ENCODE data around the gene GPR18.
"Not testable (repeated sequence)": the region's sequence is repeated elsewhere in the genome, so short reads cannot be mapped to it uniquely, and the experiment has no call there.

The GPR18 gene

GRCh38 chr13:99228737-99229691 is 29.2 kb downstream of the GPR18 start:
- no peak for DNase-seq (ENCODE audit: low spot score)

GRCh38 chr13:99227909-99228688 is 30.1 kb downstream of the GPR18 start:
- no peak for DNase-seq (ENCODE audit: low spot score)

GRCh38 chr13:99227331-99227900 is 30.8 kb downstream of the GPR18 start:
- no peak for DNase-seq (ENCODE audit: low spot score)

DNA sequence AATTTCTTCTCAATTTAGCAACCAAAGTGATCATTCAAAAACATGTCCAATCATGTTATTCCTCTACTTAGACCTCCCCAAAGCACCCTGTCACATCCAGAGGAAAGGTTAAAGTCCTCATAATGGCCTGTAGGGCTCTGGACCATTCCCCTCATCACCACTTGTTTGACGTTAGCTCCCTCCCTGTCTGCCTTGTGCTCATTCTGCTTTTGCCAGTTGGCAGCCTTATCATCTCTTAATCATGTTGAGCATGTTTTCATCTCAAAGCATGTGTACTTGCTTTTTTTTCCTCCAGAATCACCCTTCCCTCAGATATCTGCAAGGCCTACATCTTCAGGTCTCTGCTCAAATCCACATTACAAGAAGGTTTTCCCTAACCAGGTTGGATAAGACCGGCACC is 31.7 kb downstream of the GPR18 start:
- DNase-seq (ENCODE audit: low spot score) = no peak

GRCh38 chr13:99225078-99225477 is 33.1 kb downstream of the GPR18 start:
- no peak for DNase-seq (ENCODE audit: low spot score)

DNA sequence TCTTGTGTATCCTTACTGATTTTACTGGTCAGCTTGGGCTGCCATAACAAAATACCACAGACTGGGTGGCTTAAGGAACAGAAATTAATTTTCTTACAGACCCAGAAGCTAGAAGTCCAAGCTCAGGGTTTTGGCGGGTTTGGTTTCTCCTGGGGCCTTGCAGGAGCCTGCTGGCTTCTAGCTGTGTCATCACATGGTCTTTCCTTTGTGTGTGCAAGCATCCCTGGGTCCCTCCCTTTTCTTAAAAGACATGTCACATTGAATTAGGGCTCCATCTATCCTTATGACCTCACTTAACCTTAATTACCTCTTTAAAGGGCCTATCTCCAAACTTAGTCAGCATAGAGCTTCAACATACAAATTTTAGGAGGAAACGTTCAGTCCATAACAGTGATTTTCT is 34.2 kb downstream of the GPR18 start:
- no peak for DNase-seq (ENCODE audit: low spot score)

DNA sequence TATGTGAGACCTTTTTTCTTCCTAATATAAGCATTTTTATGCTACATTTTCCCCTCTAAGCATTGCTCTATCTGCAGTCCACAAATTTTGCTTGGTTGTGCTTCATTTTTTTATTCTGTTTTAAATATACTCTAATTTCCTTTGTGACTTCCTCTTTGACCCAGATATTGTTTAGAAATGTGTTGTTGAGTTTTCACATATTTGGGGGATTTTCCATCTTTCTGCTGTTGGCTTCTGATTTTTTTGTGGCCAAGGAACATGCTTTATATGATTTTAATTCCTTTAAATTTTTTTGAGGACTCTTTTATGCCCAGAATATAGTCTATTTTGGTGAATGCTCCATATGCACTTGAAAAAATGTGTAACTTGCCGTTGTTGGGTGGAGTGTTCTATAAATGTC is 34.6 kb downstream of the GPR18 start:
- no peak for DNase-seq (ENCODE audit: low spot score)

- DNase-seq (ENCODE audit: low spot score) = no peak
Measured at GRCh38 chr13:99221567-99222239, 36.5 kb downstream of the GPR18 start.

- no peak for DNase-seq (ENCODE audit: low spot score)
Measured at GRCh38 chr13:99220199-99220935, 37.8 kb downstream of the GPR18 start.

GRCh38 chr13:99218969-99219368 is 39.2 kb downstream of the GPR18 start:
- no peak for DNase-seq (ENCODE audit: low spot score)

GRCh38 chr13:99218545-99218944 is 39.6 kb downstream of the GPR18 start:
- no peak for DNase-seq (ENCODE audit: low spot score)

- no peak for DNase-seq (ENCODE audit: low spot score)
Measured at GRCh38 chr13:99218126-99218525, 40.1 kb downstream of the GPR18 start.

GRCh38 chr13:99217461-99218110 is 40.6 kb downstream of the GPR18 start:
- DNase-seq (ENCODE audit: low spot score) = no peak

DNA sequence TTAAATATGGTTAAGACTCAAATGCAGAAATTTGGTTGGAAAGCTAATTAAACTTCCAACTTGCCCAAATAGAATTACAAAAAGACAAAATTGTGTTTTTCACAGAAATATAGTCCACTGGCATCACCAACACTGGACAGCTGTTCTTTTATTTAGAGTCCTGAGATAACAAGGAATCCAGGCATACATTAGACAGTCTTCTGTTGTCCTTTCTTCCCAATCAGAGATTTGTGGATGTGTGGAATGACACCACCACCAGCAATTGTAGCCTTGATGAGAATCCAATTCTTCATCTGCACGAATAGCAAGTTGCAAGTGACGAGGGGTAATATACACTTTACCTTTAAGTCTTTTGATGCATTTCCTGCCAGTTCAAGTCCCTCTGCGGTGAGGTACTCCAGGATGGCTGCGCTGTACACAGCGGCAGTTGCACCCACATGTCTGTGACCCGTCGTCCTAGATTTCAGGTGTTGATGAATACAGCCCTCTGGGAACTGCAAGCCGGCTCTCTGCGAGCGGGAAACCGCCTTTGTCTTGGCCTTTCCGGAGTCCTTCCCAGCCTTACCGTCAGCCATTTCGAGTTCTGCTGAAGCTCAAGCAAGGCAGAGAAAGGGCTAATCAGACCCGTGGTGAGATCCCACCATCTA is 42.9 kb downstream of the GPR18 start:
- DNase-seq (ENCODE audit: low spot score) = no peak

DNA sequence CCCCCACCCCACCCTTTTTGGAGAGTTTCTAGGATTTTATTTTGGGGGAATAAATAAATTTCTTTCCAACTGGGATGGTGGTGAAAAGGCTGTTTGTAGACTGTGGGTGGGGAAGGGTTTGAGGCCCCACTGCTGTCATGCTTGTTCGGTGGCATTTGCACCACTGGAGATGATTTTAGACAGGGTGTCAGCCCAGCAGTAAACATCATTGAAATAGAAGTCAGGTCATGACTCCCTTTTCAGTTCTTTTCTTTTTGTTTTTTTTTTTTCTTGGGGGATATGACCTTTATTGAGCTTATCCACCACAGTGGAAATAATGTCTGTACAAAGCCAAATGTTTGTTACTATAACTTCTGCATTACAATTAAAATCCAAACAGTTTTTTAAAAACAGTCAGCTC is 43.4 kb downstream of the GPR18 start:
- no peak for DNase-seq (ENCODE audit: low spot score)

DNA sequence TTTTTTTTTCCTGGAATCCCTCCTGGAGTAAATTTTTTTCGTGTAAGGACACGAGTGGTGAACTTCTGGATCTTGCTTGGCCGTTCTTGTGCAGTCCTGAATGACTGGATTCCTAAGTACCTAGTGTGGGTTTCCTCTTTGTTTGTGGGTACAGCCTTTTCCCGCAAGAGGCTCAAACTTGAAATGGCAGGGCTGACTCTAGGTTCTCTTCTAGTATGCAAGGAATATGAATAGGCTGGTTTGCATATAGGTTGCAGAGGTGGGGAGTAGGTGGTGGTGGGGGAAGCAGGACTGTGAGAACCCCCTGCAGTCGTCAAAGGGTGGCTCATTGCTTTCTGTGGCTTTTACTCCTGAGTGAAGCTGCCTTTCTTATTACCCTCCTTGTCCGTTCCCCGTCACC is 43.9 kb downstream of the GPR18 start:
- DNase-seq (ENCODE audit: low spot score) = no peak

DNA sequence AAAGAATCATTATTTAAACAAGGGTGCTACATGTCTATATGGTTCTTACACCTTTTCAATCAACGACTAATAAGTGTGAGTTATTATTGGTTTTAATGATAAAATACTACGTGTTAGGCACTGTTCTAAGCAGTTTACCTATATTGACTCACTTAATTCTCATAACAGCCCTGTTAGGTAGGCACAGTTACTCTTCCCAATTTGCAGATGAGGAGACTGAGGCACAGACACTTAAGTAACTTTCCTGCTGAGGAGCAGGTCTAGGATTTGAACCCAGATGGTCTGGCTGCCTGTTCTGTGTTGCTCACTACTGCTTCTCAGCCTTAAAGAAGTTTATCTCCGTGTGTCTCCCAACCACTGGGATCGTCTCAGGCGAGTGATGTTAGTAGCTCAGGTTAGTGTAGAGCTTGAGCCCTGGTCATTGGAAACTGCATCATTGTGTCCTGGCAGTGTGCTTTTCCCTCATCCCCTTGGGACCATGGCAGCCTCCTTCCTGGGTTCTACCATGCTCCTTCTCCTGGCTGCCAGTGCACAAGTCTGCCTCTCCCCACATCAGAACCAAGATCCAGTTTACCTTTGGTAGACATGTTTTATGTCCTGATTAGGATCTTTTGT is 46.7 kb downstream of the GPR18 start:
- DNase-seq (ENCODE audit: low spot score) = no peak

DNA sequence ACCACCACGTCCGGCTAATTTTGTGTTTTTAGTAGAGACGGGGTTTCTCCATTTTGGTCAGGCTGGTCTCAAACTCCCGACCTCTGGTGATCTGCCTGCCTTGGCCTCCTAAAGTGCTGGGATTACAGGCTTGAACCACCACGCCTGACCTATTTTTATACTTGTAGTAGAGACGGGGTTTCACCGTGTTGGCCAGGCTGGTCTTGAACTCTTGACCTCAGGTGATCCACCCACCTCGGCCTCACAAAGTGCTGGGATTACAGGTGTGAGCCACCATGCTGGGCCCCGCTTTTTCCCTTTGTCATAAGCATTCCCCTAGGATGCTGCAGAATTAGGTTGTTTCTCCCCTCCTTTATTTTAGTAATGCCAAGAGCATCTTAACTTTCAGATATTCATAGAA is 47.6 kb downstream of the GPR18 start:
- DNase-seq (ENCODE audit: low spot score) = not testable (repeated sequence)

DNA sequence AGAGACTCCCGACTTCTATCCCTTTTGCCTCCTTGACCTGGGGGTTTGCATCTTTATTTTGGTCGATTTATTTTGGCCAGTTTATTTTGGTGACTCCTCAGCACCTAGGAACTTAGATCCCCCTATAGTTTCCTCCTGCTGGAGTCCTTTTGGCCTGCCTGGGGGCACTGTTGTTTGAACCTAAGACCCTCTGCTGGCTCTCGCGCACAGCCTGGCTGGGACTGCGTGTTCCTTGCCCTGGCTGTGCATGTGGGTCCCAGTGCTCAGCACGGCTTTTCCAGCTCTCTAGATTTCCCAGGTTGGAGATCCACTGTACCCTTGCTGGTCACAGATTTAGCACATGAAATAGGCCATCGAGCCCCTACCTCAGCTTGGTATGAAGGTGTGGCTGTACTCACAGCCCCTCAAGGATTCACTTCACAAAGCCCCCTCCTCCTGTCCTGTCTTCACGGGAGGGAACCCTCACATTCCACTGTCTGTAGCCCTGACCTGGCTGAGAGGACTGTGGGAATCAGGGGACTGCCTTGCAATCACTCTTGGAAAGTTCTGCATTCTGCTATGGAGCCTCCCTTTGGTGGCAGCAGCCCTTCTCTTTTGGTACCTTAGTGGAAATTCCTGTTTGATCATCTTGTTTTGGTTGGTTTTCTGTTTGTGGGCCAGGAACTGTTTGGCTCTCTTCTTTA is 49.2 kb downstream of the GPR18 start:
- DNase-seq (ENCODE audit: low spot score) = no peak

Data from hematopoietic multipotent progenitor cell treated with erythropoietin and hydrocortisone succinate and interleukin-3 and kit ligand, for 15 days (in vitro differentiated cells).